Naive B cell (primary cell): ENCODE measurements around the gene SENP7. TPM values are rescaled to one million over a fixed set of nuclear protein-coding genes. Genes with fewer than 3 reads are reported as not detected.

Experiments
- ATAC-seq, 2 donors: fragments of 150-1000 bp; cut with Tn5 transposase; 2 replicates each; pipeline ENCODE4 v1.10.0; 2021; ENCODE audit warnings: low read depth in 2 of 2, mild to moderate bottlenecking in 2 of 2, moderate library complexity in 2 of 2
- DNase-seq: peaks from one replicate; pipeline ENCODE4 v3.0.0; 2022
- H3K27ac Mint-ChIP-seq, 6 donors: one replicate each; pipeline ENCODE4 v1.8.0; 2020 to 2022; ENCODE audit warnings: mild to moderate bottlenecking in 6 of 6, mixed read lengths in 6 of 6, moderate library complexity in 5 of 6, inconsistent platforms in 2 of 6
- H3K27me3 Mint-ChIP-seq, 3 donors: one replicate each; pipeline ENCODE4 v1.8.0; 2021 to 2022; ENCODE audit warnings: mixed read lengths in 3 of 3, mild to moderate bottlenecking in 1 of 3
- H3K36me3 Mint-ChIP-seq, 2 donors: one replicate each; pipeline ENCODE4 v1.8.0; 2020 to 2022; ENCODE audit warnings: mixed read lengths in 2 of 2, inconsistent platforms in 1 of 2, mild to moderate bottlenecking in 1 of 2
- H3K4me1 Mint-ChIP-seq, 3 donors: one replicate each; pipeline ENCODE4 v1.8.0; 2020 to 2022; ENCODE audit warnings: mixed read lengths in 3 of 3, inconsistent platforms in 1 of 3, mild to moderate bottlenecking in 1 of 3, moderate library complexity in 1 of 3
- H3K4me3 Mint-ChIP-seq, 8 donors: one replicate each; pipeline ENCODE4 v1.8.0; 2020 to 2022; ENCODE audit warnings: mild to moderate bottlenecking in 8 of 8, mixed read lengths in 8 of 8, moderate library complexity in 8 of 8, inconsistent platforms in 2 of 8
- H3K9me3 Mint-ChIP-seq, 7 donors: one replicate each; pipeline ENCODE4 v1.8.0; 2020 to 2022; ENCODE audit warnings: mixed read lengths in 7 of 7, mild to moderate bottlenecking in 5 of 7, inconsistent platforms in 2 of 7, moderate library complexity in 1 of 7
- polyA plus RNA-seq, 6 donors: library from polyadenylated mRNA; unstranded; fragments of 300-500 nt; fragmentation: Illumina TruSeq; gene quantifications; one replicate each; pipeline ENCODE4 v1.2.3, GENCODE V29; 2021; ENCODE audit warnings: low read depth in 6 of 6

The SENP7 gene
- polyA plus RNA-seq, 6 donors from 2014 or later: 7.7 to 13.3 (median 10.9) TPM

DNA sequence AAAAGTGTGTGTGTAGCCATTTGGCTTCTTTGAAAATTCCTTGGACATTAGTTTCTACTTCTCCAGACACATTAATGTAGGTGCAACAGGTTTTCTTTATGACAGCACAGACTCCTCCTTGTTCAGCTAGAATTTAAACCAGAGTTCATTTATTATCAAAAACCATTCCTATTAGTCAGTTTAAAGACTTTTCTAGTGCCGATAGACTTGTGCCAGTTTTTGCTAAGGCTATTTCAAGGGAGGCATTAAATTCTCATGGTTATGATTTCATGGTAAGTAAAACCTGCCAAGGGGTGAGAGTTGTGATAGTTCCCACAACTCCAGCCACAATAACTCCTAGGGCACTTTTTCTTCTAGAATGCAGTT, 20.6 kb upstream of the SENP7 start:
- peaks cover 0 to 4% (median 2%) of the 10 kb centered on the region in 7 donors for H3K9me3 Mint-ChIP-seq
- H3K27ac Mint-ChIP-seq: no peak overlapping the region
- peaks cover 4 to 17% (median 10%) of the 10 kb centered on the region in 3 donors for H3K27me3 Mint-ChIP-seq
- DNase-seq: no peak
- no peak for ATAC-seq
- H3K36me3 Mint-ChIP-seq: peaks cover 0 to 4% of the 10 kb centered on the region in 2 donors
- H3K4me1 Mint-ChIP-seq: peaks cover 4 to 15% (median 8%) of the 10 kb centered on the region in 3 donors
- H3K4me3 Mint-ChIP-seq: no peak overlapping the region

DNA sequence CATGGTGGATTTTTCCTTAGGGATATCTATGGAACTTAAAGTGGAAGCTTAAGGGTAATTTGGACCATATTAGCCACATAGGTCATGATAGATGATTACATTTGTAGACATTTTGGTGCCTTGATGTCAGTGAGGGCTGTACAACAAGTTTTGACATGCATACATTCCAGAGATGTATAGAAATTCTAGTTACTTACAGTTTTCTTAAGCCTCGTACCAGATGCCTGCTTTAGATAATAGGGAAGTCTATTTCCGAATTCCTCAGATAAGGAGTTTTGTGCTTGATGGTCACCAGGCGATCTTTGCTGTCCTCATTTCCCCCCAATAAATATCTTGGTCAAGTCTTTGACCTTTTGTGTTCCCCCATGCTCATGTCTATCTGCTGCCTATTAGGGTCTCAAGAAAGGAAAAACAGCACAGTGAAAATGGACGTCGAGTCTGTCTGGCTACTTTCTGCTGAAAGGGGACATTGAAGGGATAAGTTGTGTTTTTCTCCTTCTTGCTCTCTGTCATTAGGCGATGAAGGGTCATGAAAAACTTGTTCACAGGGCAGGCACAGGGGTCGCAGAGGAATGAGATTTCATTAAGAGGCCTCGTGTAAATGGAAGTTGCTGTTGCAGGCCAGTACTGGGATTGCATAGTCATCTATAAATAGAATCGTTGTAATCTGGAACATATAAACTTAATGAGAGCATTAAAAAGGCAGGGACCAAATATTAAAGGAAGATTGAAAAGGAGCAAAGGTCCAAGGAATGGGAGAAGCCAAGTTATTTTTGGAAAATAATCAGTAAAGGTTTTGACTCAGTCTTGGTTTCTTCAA, 20.0 kb upstream of the SENP7 start:
- Mint-ChIP-seq H3K4me1 (peaks cover 4 to 12% (median 8%) of the 10 kb centered on the region in 3 donors), H3K4me3 (no peak overlapping the region), H3K27me3 (peaks cover 4 to 17% (median 10%) of the 10 kb centered on the region in 3 donors), H3K27ac (no peak overlapping the region), H3K9me3 (peaks cover 0 to 4% (median 2%) of the 10 kb centered on the region in 7 donors), H3K36me3 (peaks cover 0 to 4% of the 10 kb centered on the region in 2 donors)
- ATAC-seq (no peak), DNase-seq (no peak)

DNA sequence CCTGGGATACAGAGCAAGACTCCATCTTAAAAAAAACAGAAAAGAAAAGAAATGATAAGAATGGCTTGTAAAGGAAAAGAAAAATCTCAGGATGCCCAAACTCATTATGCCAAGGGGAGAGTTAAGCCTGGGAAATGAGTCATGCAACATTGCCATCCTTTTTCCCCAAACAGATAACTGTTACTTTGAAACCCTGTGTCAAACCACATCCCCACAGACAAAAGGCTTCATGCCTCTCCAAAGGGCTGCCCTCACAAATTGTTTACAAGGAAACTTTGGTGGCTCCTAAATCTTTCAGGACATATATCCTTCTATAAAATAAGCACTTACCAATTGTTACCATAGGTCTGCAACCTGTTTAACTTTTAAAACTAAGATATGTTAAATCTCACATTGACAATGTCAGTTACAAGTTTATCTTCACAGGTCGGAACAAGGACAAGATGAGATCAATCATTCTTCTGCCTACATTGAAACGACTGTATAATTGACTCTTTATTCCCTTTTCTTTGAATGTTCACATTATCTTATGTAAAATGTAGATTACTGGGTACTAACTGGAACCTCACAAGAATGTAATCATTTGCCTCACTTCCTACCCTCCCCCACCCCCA, 18.6 kb upstream of the SENP7 start:
- DNase-seq: no peak
- H3K9me3 Mint-ChIP-seq: peaks cover 0 to 4% (median 2%) of the 10 kb centered on the region in 7 donors
- no peak overlapping the region for H3K27ac Mint-ChIP-seq
- no peak for ATAC-seq
- no peaks in the 10 kb centered on the region for H3K4me1 Mint-ChIP-seq
- peaks cover 4 to 17% (median 10%) of the 10 kb centered on the region in 3 donors for H3K27me3 Mint-ChIP-seq
- H3K36me3 Mint-ChIP-seq: peaks cover 0 to 4% of the 10 kb centered on the region in 2 donors
- no peak overlapping the region for H3K4me3 Mint-ChIP-seq

DNA sequence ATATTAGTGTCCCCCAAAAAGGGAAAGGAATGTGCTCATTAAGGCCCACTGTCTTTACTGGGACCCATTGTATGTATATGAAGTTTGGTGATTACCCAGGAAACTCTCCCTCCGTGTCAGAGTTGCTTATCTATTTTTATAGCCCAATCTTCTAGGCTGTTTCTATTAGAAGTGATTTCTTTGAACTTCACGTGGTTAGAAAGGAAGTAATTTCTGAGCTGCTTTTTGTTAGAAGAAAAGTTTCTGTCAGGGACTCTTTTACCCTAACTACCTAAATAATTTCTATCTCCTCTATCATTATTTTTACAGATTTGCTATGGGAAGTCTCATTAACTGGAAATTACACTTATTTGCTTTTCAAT, 17.7 kb upstream of the SENP7 start:
- Mint-ChIP-seq H3K36me3 (peaks cover 0 to 4% of the 10 kb centered on the region in 2 donors), H3K9me3 (peaks cover 0 to 4% (median 2%) of the 10 kb centered on the region in 7 donors), H3K4me3 (no peak overlapping the region), H3K27ac (no peak overlapping the region), H3K4me1 (no peaks in the 10 kb centered on the region), H3K27me3 (peaks cover 4 to 17% (median 6%) of the 10 kb centered on the region in 3 donors)
- ATAC-seq: no peak
- DNase-seq: no peak

DNA sequence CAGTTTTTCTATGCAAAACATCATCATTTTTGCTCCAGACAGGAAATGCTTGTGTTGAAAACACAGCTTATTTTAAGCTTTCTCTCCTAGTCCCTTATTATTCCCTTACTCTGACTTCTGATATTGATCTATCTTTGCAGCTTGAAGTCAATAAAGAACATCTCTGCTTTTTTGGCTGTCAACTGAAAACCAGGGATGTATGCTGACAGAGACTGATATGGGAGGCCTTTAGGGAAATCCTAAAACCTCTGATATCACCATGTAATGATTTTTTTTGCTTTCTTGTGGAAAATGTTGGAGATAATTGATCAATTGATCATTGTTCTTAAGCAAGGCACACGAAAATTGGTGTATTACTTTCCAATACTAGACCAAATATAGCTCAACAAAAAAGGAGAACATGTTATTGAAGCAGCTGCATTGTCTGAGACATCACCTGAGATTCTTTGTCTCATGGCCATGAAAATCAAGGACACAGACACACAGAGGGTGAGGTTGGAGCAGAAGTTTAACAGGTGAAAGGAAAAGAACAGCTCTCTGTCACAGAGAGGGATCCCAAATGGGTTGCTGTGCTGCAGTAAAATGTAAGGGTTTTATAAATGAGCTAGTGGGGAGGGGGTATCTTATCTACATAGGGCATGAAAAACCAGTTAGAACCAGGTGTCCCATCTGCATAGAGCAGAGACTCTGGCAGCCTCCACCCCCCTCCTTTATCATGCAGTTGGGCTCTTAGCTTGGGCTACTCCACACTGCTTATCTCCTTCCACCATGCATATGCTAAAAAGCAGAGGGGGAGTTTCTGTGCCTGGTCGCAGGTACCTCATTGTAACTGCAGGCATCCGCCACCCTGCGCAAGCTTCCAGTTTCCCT, 17.0 kb upstream of the SENP7 start:
- Mint-ChIP-seq H3K27me3 (peaks cover 3 to 17% (median 6%) of the 10 kb centered on the region in 3 donors), H3K4me1 (no peaks in the 10 kb centered on the region), H3K36me3 (peaks cover 0 to 4% of the 10 kb centered on the region in 2 donors), H3K9me3 (peaks cover 0 to 4% (median 3%) of the 10 kb centered on the region in 7 donors), H3K4me3 (no peak overlapping the region), H3K27ac (no peak overlapping the region)
- no peak for ATAC-seq
- no peak for DNase-seq

DNA sequence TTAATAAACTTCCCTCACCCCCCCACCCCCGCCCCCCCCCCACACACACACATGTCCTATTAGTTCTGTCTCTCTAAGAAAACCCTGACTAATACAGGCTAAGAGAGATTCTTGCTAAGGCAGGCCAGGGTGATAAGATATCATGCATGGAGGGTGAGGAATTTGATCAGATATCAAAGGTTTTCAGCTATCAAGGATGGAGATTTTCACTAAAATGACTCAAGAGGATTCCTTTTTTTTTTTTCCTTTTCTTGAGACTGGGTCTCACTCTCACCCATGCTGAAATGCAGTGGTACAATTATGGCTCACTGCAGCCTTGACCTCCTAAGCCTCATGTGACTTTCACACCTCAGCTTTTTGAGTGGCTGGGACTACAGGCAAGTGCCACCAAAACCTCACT, 14.9 kb upstream of the SENP7 start:
- H3K9me3 Mint-ChIP-seq: peaks cover 0 to 6% (median 4%) of the 10 kb centered on the region in 7 donors
- DNase-seq: no peak
- H3K36me3 Mint-ChIP-seq: peaks cover 0 to 4% of the 10 kb centered on the region in 2 donors
- H3K4me1 Mint-ChIP-seq: no peaks in the 10 kb centered on the region
- peaks cover 0 to 11% (median 2%) of the 10 kb centered on the region in 3 donors for H3K27me3 Mint-ChIP-seq
- no peak for ATAC-seq
- no peak overlapping the region for H3K27ac Mint-ChIP-seq
- no peak overlapping the region for H3K4me3 Mint-ChIP-seq

DNA sequence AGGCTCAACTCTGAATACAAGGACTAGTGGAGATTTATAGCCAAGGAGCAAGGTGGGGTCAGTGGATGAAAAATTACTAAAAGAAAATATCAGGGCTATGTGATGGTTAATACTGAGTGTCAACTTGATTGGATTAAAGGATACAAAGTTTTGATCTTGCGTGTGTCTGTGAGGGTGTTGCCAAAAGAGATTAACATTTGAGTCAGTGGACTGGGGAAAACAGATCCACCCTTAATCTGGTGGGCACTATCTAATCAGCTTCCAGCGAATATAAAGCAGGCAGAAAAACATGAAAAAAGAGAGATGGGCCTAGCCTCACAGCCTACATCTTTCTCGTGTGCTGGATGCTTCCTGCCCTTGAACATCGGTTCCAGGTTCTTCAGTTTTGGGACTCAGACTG, 14.4 kb upstream of the SENP7 start:
- H3K4me3 Mint-ChIP-seq: no peak overlapping the region
- DNase-seq (no peak), ATAC-seq (no peak)
- no peak overlapping the region for H3K27ac Mint-ChIP-seq
- H3K27me3 Mint-ChIP-seq: peaks cover 0 to 6% (median 0%) of the 10 kb centered on the region in 3 donors
- peaks cover 0 to 4% of the 10 kb centered on the region in 2 donors for H3K36me3 Mint-ChIP-seq
- no peaks in the 10 kb centered on the region for H3K4me1 Mint-ChIP-seq
- peaks cover 0 to 6% (median 4%) of the 10 kb centered on the region in 7 donors for H3K9me3 Mint-ChIP-seq

DNA sequence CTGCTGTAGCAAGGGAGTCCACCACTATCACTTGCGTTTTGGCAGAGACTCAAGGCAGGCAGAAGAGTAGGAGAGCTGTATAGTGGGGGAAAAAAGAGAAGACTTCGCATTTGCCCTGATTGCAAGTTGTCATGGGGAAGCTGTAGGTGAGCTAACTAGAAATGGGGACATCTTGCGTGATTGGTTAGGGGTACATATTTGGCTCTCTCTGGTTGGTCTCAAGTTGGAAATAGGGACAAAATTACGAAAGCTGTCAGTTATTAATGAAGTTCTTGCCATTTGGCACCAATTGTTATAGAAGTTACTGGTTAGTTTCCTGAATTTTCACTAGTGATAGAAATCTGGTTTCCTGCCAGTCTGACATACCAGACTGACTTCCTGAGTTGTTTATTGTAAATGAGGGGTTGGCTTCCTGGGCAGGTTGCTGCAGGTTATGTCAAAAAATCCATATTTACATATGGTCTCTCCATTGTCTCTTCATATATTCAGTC, 8.2 kb upstream of the SENP7 start:
- no peak for ATAC-seq
- peaks cover 5 to 8% (median 8%) of the 10 kb centered on the region in 3 donors for H3K27me3 Mint-ChIP-seq

DNA sequence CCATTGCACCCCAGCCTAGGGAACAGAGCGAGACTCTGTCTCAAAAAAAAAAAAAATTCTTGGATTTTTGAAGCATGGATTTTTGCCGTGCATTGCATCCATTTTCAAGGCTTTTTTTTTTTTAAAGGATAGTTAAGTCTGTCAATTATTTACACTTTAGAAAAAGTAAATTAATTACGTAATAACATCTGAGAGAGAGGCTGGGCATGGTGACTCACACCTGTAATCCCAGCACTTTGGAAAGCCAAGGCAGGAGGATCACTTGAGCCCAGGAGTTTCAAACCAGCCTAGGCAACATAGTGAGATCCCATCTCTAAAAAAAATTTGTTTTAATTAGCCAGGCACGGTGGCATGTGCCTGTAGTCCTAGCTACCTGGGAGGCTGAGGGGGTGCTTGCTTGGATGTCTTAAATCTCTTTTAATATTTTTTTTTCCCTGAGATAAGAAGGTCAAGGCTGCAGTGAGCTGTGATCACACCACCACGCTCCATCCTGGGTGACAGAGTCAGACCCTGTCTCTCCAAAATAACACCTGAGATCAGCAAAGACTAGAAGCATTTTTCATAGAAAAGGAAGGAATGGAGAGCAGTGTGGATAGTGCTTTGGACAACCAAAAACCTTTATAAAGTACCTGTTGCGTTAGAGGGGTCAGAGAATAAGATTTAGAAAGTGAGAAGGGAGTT, 6.8 kb upstream of the SENP7 start:
- ATAC-seq (no peak), DNase-seq (no peak)
- no peak overlapping the region for H3K4me3 Mint-ChIP-seq
- H3K27me3 Mint-ChIP-seq: peaks cover 5 to 14% (median 8%) of the 10 kb centered on the region in 3 donors
- H3K4me1 Mint-ChIP-seq: peaks cover 0 to 4% (median 0%) of the 10 kb centered on the region in 3 donors
- peak overlapping the region in 1 of 6 donors; percentile 13 for H3K27ac Mint-ChIP-seq
- peaks cover 0 to under 1% (median 0%) of the 10 kb centered on the region in 7 donors for H3K9me3 Mint-ChIP-seq
- H3K36me3 Mint-ChIP-seq: no peaks in the 10 kb centered on the region

More for the DNA sequence above, 8.2 kb upstream of the SENP7 start:
- DNase-seq: no peak
- no peaks in the 10 kb centered on the region for H3K36me3 Mint-ChIP-seq
- H3K9me3 Mint-ChIP-seq: peaks cover 0 to 5% (median 0%) of the 10 kb centered on the region in 7 donors
- no peak overlapping the region for H3K27ac Mint-ChIP-seq
- peaks cover 0 to 4% (median 0%) of the 10 kb centered on the region in 3 donors for H3K4me1 Mint-ChIP-seq
- H3K4me3 Mint-ChIP-seq: no peak overlapping the region

DNA sequence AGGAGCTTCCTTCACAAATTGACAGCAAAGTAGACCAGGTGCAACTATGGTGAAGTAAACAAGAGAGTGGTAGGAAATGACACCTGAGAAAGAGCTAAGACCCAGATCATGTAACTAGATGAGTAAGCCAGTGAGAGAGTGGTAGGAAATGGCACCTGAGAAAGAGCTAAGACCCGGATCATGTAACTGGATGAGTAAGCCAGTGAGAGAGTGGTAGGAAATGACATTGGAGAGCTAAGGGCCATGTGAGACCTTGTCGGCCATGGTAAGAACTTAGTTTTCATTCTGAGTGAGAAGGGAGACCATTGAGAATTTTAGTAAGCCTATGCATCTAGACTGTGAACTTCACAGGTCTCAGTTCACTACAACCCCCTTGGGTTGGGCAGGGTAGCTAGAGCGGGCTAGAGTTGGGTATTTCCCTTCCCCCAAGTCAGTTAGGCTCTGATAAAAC, 5.4 kb upstream of the SENP7 start:
- Mint-ChIP-seq H3K36me3 (no peaks in the 10 kb centered on the region), H3K4me1 (peaks cover 0 to 8% (median 4%) of the 10 kb centered on the region in 3 donors), H3K4me3 (no peak overlapping the region), H3K27me3 (peaks cover 5 to 14% (median 8%) of the 10 kb centered on the region in 3 donors), H3K27ac (no peak overlapping the region), H3K9me3 (no peaks in the 10 kb centered on the region)
- peak in 1 of 2 donors; percentile 42 for ATAC-seq
- no peak for DNase-seq

DNA sequence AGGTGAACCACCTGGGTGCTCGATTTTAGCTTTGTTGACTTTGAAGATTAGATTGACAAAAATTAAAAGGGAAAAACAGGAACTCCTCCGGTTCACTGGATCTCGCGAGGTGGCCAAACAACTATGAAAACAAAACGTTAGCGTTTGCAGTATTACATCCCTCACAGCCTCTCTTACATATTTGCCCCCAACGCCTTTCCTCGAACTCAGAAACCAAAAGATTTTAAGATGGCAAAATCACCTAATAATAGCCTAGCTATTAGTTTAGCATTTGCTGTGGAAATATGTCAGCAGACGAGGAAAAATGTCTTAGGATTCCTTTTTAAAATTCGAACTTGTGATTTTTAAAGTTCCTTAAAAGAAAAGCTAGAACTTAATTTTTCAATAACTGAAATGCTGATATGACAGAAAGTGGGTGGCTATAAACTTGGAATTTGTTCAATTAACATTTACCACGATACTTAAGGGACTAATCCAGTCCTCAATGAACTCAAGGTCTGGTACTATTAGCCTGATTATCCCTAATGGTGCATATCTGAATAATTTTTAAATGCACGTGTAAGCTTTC, 491 bp upstream of the SENP7 start:
- Mint-ChIP-seq H3K4me3 (peak overlapping the region; percentile 97 to 100 (median 100)), H3K27me3 (peaks cover 0 to 13% (median 6%) of the 10 kb centered on the region in 3 donors), H3K4me1 (peaks cover 17 to 44% (median 29%) of the 10 kb centered on the region in 3 donors), H3K9me3 (peaks cover 0 to 5% (median 0%) of the 10 kb centered on the region in 7 donors), H3K27ac (peak overlapping the region; percentile 99 to 100 (median 99)), H3K36me3 (peaks cover 4 to 13% of the 10 kb centered on the region in 2 donors)
- DNase-seq (no peak), ATAC-seq (peak; percentile 75)

DNA sequence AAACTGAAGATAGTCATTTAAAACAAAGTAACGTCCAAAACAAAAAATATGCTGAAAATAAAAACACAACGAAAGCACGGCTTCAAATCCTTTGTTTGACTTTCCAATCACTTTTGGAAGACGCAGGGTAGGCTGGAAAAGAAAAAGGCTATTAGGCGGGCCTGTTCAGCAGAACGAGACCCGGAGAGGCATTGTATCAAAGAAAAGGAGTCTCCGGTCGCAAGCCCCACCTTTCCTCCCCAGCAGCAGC, 691 bp downstream of the SENP7 start:
- DNase-seq (no peak), ATAC-seq (peak; percentile 13 to 22)
- H3K27me3 Mint-ChIP-seq: peaks cover 0 to 6% (median 0%) of the 10 kb centered on the region in 3 donors
- H3K36me3 Mint-ChIP-seq: peaks cover 9 to 13% of the 10 kb centered on the region in 2 donors
- peak overlapping the region; percentile 97 to 100 (median 100) for H3K4me3 Mint-ChIP-seq
- peak overlapping the region; percentile 99 to 100 (median 99) for H3K27ac Mint-ChIP-seq
- peaks cover 23 to 53% (median 40%) of the 10 kb centered on the region in 3 donors for H3K4me1 Mint-ChIP-seq
- peaks cover 0 to 5% (median 0%) of the 10 kb centered on the region in 7 donors for H3K9me3 Mint-ChIP-seq
